Measurements from ENCODE around the gene NUP58.

NUP58 gene

DNA sequence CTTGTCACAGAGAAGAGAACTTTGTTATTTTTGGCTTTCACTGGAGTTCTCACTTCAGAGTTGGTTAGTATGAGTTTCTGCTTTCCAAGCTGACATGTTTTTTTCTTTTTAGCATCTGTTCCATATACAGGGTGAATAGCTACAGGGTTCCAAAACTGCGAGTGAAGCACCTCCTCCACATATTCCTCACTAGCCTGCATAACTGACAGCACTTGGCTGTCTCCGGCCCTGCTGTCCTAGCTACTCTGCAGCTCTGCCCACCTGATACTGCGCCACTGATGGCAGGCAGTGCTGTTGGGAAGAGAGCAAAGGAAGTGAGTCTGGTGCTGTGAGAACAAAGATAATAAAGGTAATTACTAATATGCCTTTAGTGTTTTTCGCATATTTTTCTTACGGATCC is 77.1 kb downstream of the NUP58 start:
- no peak for DNase-seq

DNA sequence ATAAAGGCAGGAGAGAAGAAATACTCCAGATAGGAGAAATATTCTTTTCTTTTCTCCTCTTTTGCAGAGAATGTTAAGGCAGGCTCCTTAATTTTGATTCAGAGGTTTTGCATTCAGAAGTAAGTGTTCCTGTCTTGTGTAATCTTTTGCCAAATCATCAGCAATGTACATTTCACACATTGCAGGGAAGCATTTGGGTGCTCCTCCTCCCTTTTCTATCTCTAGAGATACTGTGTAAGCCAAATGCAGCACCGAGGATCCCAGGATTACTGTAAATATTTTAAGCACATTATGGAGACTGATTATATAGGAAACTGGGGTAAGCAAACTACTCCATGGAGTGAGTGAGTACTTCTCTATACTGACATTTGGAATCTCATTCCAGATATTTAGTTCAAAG is 77.6 kb downstream of the NUP58 start:
- DNase-seq = no peak

DNA sequence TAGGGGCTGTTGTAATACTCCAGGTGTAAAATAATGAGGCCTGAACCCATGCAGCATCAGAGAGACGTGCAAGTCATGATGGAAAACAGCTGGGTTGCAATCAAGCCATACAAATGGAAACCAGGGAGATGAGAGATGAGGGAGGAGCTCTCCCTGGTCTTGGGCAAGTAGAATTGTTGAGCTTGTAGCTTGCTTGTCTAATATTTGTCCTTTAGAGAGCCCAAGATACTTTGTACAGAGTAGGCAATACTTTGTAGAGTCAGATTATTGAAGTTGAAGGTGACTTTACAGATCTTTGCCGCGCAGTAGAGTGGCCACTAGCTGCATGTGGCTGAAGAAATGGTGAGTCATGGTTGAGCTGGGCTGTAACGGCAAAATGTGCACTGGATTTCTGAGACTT is 78.7 kb downstream of the NUP58 start:
- DNase-seq = no peak

DNA sequence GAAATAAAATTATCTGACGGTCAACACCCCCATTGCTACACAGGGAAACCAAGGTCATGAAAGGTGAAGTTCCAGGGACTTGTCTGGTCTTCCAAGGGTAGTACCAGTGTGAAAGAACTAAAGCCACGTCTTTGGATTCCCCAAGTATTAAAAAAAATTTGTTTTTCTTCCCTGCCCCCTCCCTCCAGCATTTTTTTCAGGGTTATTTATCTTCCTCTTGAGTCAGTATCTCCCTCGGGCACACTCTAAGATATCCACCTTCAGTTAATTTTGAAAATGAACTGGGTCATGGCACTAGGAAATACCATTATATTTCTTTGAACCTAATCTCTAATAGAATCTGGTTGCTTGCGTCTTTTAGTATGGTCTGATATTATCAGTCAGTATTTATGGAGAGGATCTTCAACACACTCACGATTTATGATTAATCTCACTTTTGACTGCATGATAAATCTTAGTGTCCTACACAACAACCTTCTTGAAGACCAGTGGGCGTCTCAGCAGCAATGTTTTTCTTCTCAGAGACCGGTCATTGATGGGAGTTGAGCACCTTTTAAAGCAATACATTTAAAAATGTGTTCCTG is 79.4 kb downstream of the NUP58 start:
- no peak for DNase-seq

DNA sequence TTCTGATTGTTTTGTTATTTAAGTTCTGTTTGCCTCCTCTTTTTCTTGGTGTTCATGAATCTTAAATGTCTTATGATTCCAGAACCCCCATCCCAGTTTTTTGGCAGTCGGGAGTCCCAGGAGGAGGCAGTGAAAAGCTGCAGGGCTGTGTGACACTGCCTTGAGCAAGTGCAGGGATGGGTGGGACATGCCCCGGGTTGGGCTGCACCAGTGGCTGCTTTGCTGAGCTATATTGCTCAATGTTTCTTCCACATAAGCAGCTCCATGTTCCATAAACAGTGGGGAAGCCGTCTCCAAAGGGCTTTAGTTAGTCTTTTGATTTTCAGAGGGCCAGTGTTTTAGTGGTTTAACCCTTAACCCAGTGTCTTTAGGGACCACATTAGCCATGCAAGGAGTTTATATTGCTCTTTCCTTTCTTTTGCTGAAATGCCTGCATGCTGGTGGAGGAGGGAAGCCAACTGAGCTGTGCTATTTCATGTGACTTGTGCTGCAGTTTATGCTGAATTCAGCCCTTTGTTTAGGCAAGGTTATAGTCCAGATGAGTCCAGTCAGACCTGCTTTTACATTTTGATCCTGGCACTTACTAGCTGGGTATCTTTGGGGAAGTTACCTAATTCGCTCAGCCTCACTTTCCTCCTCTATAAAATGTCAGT is 83.5 kb downstream of the NUP58 start:
- DNase-seq = no peak

DNA sequence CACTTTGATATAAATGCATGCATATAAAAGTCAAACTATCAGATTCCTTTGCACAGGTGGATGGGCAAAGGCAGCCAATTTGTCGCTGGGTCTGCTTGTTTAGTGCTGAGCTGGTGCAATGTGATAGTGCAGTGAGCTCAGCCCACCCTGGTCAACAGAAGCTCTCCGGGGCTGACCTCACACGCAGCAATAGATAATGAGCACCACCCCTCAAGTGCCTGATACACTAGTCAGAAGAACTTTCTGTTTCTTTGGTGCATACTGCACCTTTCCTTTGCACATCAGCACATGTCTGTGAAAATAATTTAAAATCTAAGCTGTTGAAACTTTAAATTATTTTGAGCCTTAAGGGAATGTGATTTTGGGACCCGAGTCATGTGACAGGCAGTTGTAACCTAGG is 90.5 kb downstream of the NUP58 start:
- DNase-seq = no peak

Data from retina (tissue), 1 donor.